ENCODE measurements around the gene ESF1.
"Not testable (repeated sequence)": the region's sequence is repeated elsewhere in the genome, so short reads cannot be mapped to it uniquely, and the experiment has no call there.

ESF1 gene

DNA sequence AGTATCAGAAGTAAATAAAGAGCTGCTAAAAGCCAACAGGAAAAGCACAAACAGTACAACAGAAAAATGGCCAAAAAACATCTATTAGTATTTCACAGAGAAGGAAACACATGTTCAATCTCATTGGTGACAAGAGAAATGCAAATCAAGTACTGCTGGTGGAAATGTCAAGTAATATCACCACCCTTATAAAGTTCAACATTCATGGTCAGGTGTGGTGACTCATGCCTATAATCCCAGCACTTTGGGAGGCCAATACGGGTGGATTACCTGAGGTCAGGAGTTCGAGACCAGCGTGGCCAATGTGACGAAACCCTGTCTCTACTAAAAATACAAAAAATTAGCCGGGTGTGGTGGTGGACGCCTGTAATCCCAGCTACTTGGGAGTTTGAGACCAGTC, 42.8 kb downstream of the ESF1 start:
- Histone ChIP-seq H3K4me3 (replicated peaks; ENCODE audit: insufficient read depth, low read length) (no peak overlapping the region), H3K27me3 (ENCODE audit: insufficient read depth, poor library complexity, severe bottlenecking) (no peaks in the 10 kb centered on the region), H3K27ac (replicated peaks) (no peak overlapping the region)
- TF ChIP-seq SPI1 (IDR thresholded peaks at IDR 0.05; ENCODE audit: borderline replicate concordance, low read depth) = no peak
- TF ChIP-seq CTCF (IDR thresholded peaks at IDR 0.05; ENCODE audit: insufficient read depth, low read length) = no peak
- no peak for TF ChIP-seq GABPA (IDR thresholded peaks at IDR 0.05; ENCODE audit: low read depth)
- no peak for TF ChIP-seq POLR2AphosphoS5 (IDR thresholded peaks at IDR 0.05; ENCODE audit: low read depth)
- TF ChIP-seq REST (IDR thresholded peaks at IDR 0.05; ENCODE audit: insufficient replicate concordance, low read depth) = no peak
- no peak for DNase-seq (ENCODE audit: low read depth in 1 of 2, low spot score in 1 of 2)

GRCh38 chr20:13739731-13740649, 44.7 kb downstream of the ESF1 start:
- TF ChIP-seq GABPA (IDR thresholded peaks at IDR 0.05; ENCODE audit: low read depth) = no peak
- TF ChIP-seq CTCF (IDR thresholded peaks at IDR 0.05; ENCODE audit: insufficient read depth, low read length) = no peak
- TF ChIP-seq REST (IDR thresholded peaks at IDR 0.05; ENCODE audit: insufficient replicate concordance, low read depth) = no peak
- TF ChIP-seq SPI1 (IDR thresholded peaks at IDR 0.05; ENCODE audit: borderline replicate concordance, low read depth) = no peak
- no peak for TF ChIP-seq POLR2AphosphoS5 (IDR thresholded peaks at IDR 0.05; ENCODE audit: low read depth)
- no peak overlapping the region for H3K4me3 ChIP-seq (replicated peaks; ENCODE audit: insufficient read depth, low read length)
- H3K27me3 ChIP-seq (ENCODE audit: insufficient read depth, poor library complexity, severe bottlenecking) = no peaks in the 10 kb centered on the region
- DNase-seq (ENCODE audit: low read depth in 1 of 2, low spot score in 1 of 2) = no peak
- H3K27ac ChIP-seq (replicated peaks) = no peak overlapping the region

DNA sequence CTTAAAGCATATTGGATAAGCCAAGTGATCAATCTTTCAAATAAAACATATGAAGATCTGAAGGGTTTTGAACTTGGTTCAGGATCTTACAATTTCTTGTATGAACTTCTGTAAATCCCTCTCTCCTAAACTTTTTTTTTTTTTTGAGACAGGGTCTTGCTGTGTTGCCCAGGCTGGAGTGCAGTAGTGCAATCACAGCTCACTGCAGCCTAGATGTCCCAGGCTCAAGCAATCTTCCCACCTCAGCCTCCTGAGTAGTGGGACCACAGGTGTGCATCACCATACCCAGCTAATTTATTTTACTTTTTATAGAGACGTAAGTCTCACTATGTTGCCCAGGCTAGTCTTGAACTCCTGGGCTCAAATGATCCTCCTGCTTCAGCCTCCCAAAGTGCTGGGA, 46.5 kb downstream of the ESF1 start:
- not testable (repeated sequence) for DNase-seq (ENCODE audit: low read depth in 1 of 2, low spot score in 1 of 2); H3K4me3 ChIP-seq (replicated peaks; ENCODE audit: insufficient read depth, low read length); H3K27ac ChIP-seq (replicated peaks); H3K27me3 ChIP-seq (ENCODE audit: insufficient read depth, poor library complexity, severe bottlenecking)

DNA sequence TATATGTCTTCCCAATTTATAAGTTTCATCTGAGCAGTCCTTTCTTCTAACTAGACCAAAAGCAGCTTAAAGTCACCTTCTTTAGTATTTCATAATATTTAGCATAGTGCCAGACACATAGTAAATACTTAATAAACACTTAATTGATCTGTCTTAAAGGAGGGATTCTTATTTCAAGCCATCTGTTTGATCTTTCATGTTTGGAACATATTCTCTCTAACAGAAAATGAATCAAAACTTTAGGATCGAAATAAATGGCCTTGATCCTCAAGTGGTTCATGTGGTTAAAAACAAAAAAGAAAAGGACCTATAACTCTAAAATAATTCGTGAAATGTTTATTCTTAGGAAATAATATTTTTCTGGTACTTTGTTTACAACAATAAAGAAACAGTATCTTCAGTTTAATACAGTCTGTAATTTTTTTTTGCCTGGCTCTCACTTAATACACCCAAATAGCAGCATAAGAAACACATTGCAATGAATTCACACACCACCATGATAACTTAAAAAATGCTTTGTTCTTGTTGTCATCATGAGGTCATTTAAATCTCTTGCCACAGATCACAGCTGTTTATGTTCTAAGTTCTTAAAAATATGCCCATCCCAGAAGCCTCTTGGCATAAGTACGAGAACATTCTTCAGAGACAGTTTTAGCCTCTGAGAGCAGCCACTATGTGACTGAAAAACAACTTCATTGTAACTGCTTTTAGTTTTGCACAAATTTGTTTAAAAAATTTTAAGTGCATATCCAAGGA, 48.1 kb downstream of the ESF1 start:
- TF ChIP-seq REST (IDR thresholded peaks at IDR 0.05; ENCODE audit: insufficient replicate concordance, low read depth) (no peak), SPI1 (IDR thresholded peaks at IDR 0.05; ENCODE audit: borderline replicate concordance, low read depth) (no peak), POLR2AphosphoS5 (IDR thresholded peaks at IDR 0.05; ENCODE audit: low read depth) (no peak), GABPA (IDR thresholded peaks at IDR 0.05; ENCODE audit: low read depth) (no peak), CTCF (IDR thresholded peaks at IDR 0.05; ENCODE audit: insufficient read depth, low read length) (no peak)
- Histone ChIP-seq H3K27ac (replicated peaks) (no peak overlapping the region), H3K4me3 (replicated peaks; ENCODE audit: insufficient read depth, low read length) (no peak overlapping the region), H3K27me3 (ENCODE audit: insufficient read depth, poor library complexity, severe bottlenecking) (no peaks in the 10 kb centered on the region)
- DNase-seq (ENCODE audit: low read depth in 1 of 2, low spot score in 1 of 2) = no peak
